Common myeloid progenitor, CD34-positive (primary cell): ENCODE data around the gene CEBPA.

Experiments
- CTCF ChIA-PET: fragments of 350-600 bp; sonication (Branson Sonifier 250); formaldehyde crosslinking; loops from one replicate; lab custom pipeline; 2021; ENCODE audit warnings: antibody characterized with exemption; lab: Charles Lee
- POLR2A ChIA-PET: fragments of 350-600 bp; sonication (Branson Sonifier 250); formaldehyde crosslinking; loops from one replicate; lab custom pipeline; 2021; ENCODE audit warnings: antibody characterized with exemption; lab: Charles Lee
- DNase-seq, 3 donors: peaks; one replicate each; pipeline versions ENCODE4 v3.0.0 to v3.0.0-alpha.2; 2013
- H3K27ac ChIP-seq, 2 experiments: 1 replicate in 1 of 2; 2 replicates in 1 of 2; pipeline ENCODE4 v1.7.0; 2013; ENCODE audit warnings: inconsistent platforms in 2 of 2, low read length in 2 of 2, mild to moderate bottlenecking in 2 of 2, low read depth in 1 of 2, moderate library complexity in 1 of 2; ENCODE audit not compliant: severe bottlenecking in 2 of 2, insufficient read depth in 1 of 2, poor library complexity in 1 of 2
- H3K27me3 ChIP-seq, 5 experiments: replicated peaks in 2 of 5; 1 replicate in 3 of 5; 2 replicates in 2 of 5; pipeline versions ENCODE4 v1.6.1 to v1.7.0; 2013; ENCODE audit warnings: low read length in 4 of 5, mild to moderate bottlenecking in 2 of 5, moderate library complexity in 2 of 5, inconsistent platforms in 1 of 5; ENCODE audit not compliant: insufficient read depth in 5 of 5, control insufficient read depth in 4 of 5
- H3K36me3 ChIP-seq, 4 experiments: 1 replicate in 2 of 4; 2 replicates in 2 of 4; pipeline versions ENCODE4 v1.6.1 to v1.7.0; 2013; ENCODE audit warnings: low read length in 3 of 4, control low read depth in 1 of 4, mild to moderate bottlenecking in 1 of 4; ENCODE audit not compliant: control insufficient read depth in 4 of 4, insufficient read depth in 4 of 4
- H3K4me1 ChIP-seq, 4 experiments: 1 replicate in 3 of 4; 2 replicates in 1 of 4; pipeline versions ENCODE4 v1.6.1 to v1.7.1; 2013; ENCODE audit warnings: low read length in 3 of 4, mild to moderate bottlenecking in 3 of 4, control low read depth in 1 of 4, inconsistent platforms in 1 of 4, moderate library complexity in 1 of 4; ENCODE audit not compliant: control insufficient read depth in 4 of 4, insufficient read depth in 4 of 4; ENCODE audit errors: control extremely low read depth in 1 of 4
- H3K4me3 ChIP-seq, 7 experiments: 1 replicate in 4 of 7; 2 replicates in 3 of 7; pipeline versions ENCODE4 v1.5.1 to v1.7.0; 2013; ENCODE audit warnings: mild to moderate bottlenecking in 7 of 7, low read length in 6 of 7, moderate library complexity in 6 of 7, inconsistent platforms in 2 of 7, low read depth in 2 of 7, control low read depth in 1 of 7; ENCODE audit not compliant: insufficient read depth in 4 of 7, control insufficient read depth in 1 of 7; ENCODE audit errors: extremely low read depth in 1 of 7
- H3K9me3 ChIP-seq, 5 experiments: 1 replicate in 4 of 5; 2 replicates in 1 of 5; pipeline versions ENCODE4 v1.6.1 to v1.7.1; 2013; ENCODE audit warnings: low read length in 4 of 5, mild to moderate bottlenecking in 2 of 5, inconsistent platforms in 1 of 5, low read depth in 1 of 5, moderate library complexity in 1 of 5; ENCODE audit not compliant: control insufficient read depth in 4 of 5, insufficient read depth in 2 of 5; ENCODE audit errors: control extremely low read depth in 1 of 5
- WGBS: methylation state at CpG from one replicate; pipeline ENCODE4 v1.1.5; 2013; ENCODE audit not compliant: insufficient coverage; 5-methylcytosine and 5-hydroxymethylcytosine counted together

The CEBPA gene

DNA sequence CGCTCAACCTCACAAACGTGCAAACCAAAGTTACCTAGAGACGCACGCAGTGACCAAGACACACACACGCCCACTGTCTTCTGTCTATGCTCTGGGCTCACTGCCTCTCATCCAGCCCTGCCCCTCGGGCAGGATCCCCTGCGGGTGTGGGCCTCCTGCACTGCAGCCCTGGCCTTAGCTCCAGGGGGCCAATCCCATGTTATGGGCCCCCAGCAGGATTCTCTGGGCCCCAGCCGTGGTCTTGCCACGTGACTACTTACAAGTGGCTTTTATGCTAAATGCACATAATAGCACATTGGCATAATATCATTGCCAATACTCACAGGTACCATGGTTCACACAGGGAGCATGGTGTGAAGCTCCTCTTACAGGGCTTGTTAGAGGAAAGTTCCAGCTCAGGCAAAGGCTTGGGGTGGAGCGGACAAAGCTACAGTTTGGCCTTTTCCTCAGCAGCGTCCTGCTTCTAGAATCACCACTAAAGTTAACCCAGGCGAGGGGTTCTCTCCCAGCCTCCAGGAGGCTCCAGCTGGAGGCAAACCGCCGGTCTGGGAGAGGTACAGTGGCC lies 37.4 kb downstream of the CEBPA start:
- WGBS, result 96% methylated on average over 9 of the region's 14 CpGs
- ChIA-PET POLR2A (interaction anchor here (1.0 kb wide), 1 partner anchor 38 kb away, joined by 3 read pairs; no protein-coding TSS in a partner anchor), CTCF (interaction anchor here (1.1 to 2.9 kb wide), 6 partner anchors 10 to 109 kb away, joined by 3 to 6 read pairs (median 4); partner anchors contain the start of gene CEBPG)
- Histone ChIP-seq H3K27ac (no peak overlapping the region), H3K36me3 (no peaks in the 10 kb centered on the region), H3K9me3 (no peaks in the 10 kb centered on the region), H3K4me1 (peaks cover 0 to 83% (median 62%) of the 10 kb centered on the region in 4 experiments), H3K4me3 (no peak overlapping the region), H3K27me3 (no peaks in the 10 kb centered on the region)
- DNase-seq, result no peak

- no peak overlapping the region for H3K27ac ChIP-seq
- ChIA-PET POLR2A (no interaction called here), CTCF (interaction anchor here (0.8 to 2.9 kb wide), 6 partner anchors 8 to 36 kb away, joined by 3 to 6 read pairs (median 4); no protein-coding TSS in a partner anchor)
- peaks cover 0 to 81% (median 65%) of the 10 kb centered on the region in 4 experiments for H3K4me1 ChIP-seq
- no peaks in the 10 kb centered on the region for H3K27me3 ChIP-seq
- 76% methylated on average over 19 of the region's 25 CpGs for WGBS
- no peaks in the 10 kb centered on the region for H3K36me3 ChIP-seq
- H3K9me3 ChIP-seq, result no peaks in the 10 kb centered on the region
- DNase-seq, result peak; percentile 29 to 50 (median 41)
- no peak overlapping the region for H3K4me3 ChIP-seq
These were observed 38.9 kb downstream of the CEBPA start for GRCh38 chr19:33263325-33264023.

GRCh38 chr19:33261511-33262189 lies 40.7 kb downstream of the CEBPA start:
- 57% methylated on average over 12 of the region's 14 CpGs for WGBS
- H3K9me3 ChIP-seq, result peaks cover 0 to 8% (median 0%) of the 10 kb centered on the region in 5 experiments
- H3K4me1 ChIP-seq, result peaks cover 0 to 64% (median 48%) of the 10 kb centered on the region in 4 experiments
- H3K4me3 ChIP-seq, result peak overlapping the region in 1 of 7 experiments; percentile 30
- H3K27ac ChIP-seq, result no peak overlapping the region
- H3K36me3 ChIP-seq, result no peaks in the 10 kb centered on the region
- ChIA-PET CTCF (interaction anchor here (1.1 to 11.9 kb wide), 7 partner anchors 16 to 111 kb away, joined by 3 to 125 read pairs (median 4); partner anchors contain the start of gene CEBPA), POLR2A (interaction anchor here (0.6 to 3.0 kb wide), 7 partner anchors 19 to 41 kb away, joined by 3 to 45 read pairs (median 5); partner anchors contain the start of gene CEBPA)
- no peaks in the 10 kb centered on the region for H3K27me3 ChIP-seq
- DNase-seq, result no peak

DNA sequence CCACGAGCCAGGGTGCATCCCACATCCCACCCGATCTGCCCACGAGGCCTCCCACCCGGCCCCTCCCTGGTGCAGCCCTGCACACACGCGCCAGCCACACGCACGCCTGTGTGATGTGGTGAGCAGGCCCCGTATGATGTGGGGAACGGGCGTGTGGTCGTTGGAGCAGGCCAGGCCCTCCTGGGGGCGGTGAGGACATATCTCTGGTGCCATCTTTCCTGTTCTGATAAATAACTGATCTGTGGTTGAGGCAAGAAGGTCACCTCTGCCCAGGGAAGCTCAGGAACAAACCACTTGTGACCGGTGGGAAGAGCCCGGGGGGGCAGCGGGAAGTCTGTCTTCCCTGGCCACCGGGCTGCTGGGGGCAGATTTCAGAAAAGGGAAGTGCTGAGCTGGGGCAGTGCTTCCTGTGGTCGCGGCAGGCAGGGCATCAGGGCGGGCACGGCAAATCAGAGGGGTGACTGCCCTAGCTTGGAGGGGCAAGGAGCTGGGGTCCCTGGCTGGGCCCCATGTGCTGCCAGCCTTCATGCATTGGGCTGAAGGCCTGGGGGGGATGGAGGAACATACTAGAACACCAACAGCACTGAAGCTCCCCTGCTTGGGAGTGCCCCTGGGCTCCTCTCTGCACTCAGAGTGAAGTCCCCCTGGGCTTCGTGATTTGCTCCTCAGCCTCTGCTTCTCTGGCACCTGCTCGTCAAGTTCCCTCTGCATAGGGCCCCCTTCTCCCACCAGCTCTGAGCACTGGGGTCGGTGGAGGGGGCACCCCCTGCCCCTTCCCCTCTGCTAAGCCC lies 41.5 kb downstream of the CEBPA start:
- Histone ChIP-seq H3K4me3 (peak overlapping the region in 4 of 7 experiments; percentile 3 to 30 (median 16)), H3K27me3 (peaks cover 0 to 2% (median 0%) of the 10 kb centered on the region in 5 experiments), H3K9me3 (peaks cover 0 to 8% (median 0%) of the 10 kb centered on the region in 5 experiments), H3K4me1 (peaks cover 0 to 60% (median 48%) of the 10 kb centered on the region in 4 experiments), H3K36me3 (no peaks in the 10 kb centered on the region), H3K27ac (peak overlapping the region in 1 of 2 experiments; percentile 27)
- peak; percentile 87 to 98 (median 96) for DNase-seq
- ChIA-PET CTCF (interaction anchor here (1.1 to 11.9 kb wide), 9 partner anchors 17 to 111 kb away, joined by 3 to 125 read pairs (median 4); partner anchors contain the start of gene CEBPA), POLR2A (interaction anchor here (0.5 to 3.0 kb wide), 10 partner anchors 11 to 558 kb away, joined by 3 to 45 read pairs (median 4); partner anchors contain the start of gene CEBPA)
- 2% methylated on average over 19 of the region's 24 CpGs for WGBS

GRCh38 chr19:33259539-33259938 lies 42.8 kb downstream of the CEBPA start:
- Histone ChIP-seq H3K4me3 (no peak overlapping the region), H3K27ac (no peak overlapping the region), H3K4me1 (peaks cover 0 to 50% (median 41%) of the 10 kb centered on the region in 4 experiments), H3K27me3 (peaks cover 0 to 2% (median 0%) of the 10 kb centered on the region in 5 experiments), H3K36me3 (no peaks in the 10 kb centered on the region), H3K9me3 (peaks cover 0 to 8% (median 0%) of the 10 kb centered on the region in 5 experiments)
- WGBS, result 97% methylated on average over 5 of the region's 6 CpGs
- DNase-seq, result no peak
- ChIA-PET POLR2A (interaction anchor here (0.7 to 3.0 kb wide), 2 partner anchors 34 to 43 kb away, joined by 4 to 45 read pairs; partner anchors contain the start of gene CEBPA), CTCF (interaction anchor here (1.1 to 11.9 kb wide), 5 partner anchors 13 to 56 kb away, joined by 4 to 125 read pairs (median 4); partner anchors contain the start of gene CEBPA)

- no peak overlapping the region for H3K4me3 ChIP-seq
- no peaks in the 10 kb centered on the region for H3K36me3 ChIP-seq
- no peak overlapping the region for H3K27ac ChIP-seq
- peaks cover 0 to 2% (median 0%) of the 10 kb centered on the region in 5 experiments for H3K27me3 ChIP-seq
- H3K4me1 ChIP-seq, result peaks cover 0 to 45% (median 35%) of the 10 kb centered on the region in 4 experiments
- peaks cover 0 to 8% (median 0%) of the 10 kb centered on the region in 5 experiments for H3K9me3 ChIP-seq
- WGBS, result no CpG with 5 or more reads among the region's 2 CpGs
- DNase-seq, result peak in 1 of 3 donors; percentile 34
- POLR2A ChIA-PET, result no interaction called here
- CTCF ChIA-PET, result interaction anchor here (0.7 to 11.9 kb wide), 3 partner anchors 22 to 319 kb away, joined by 4 to 125 read pairs (median 7); partner anchors contain the start of gene CEBPA
These were observed 44.5 kb downstream of the CEBPA start for GRCh38 chr19:33257828-33258227.
